ENCODE results near the gene SIK1. TPM values are rescaled to one million over a fixed set of nuclear protein-coding genes. Genes with fewer than 3 reads are reported as not detected.

The SIK1 gene
- total and polyA plus RNA-seq, 2 donors (not counting 1 experiment from before 2014, with no cell fraction given): 0.17 to 0.58 TPM

DNA sequence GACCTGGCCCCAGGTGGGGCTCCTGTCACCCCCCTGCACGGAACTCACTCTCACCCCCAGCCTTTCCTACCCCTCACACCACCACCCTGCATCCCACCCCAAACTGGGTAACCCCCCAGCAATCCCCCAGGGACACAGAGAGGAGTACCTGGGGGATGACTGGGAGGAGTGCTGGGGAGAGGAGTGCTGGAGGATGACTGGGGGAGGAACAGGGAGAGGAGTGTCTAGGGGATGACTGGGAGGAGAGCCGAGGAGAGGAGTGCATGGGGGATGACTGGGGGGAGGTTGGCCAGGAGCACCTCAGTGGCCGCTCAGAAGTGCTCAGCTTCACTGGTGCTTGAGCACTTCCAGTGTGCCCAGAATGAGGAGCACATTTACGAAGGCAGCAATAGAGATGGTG lies 59.1 kb downstream of the SIK1 start:
- TF ChIP-seq, protein P1, sequence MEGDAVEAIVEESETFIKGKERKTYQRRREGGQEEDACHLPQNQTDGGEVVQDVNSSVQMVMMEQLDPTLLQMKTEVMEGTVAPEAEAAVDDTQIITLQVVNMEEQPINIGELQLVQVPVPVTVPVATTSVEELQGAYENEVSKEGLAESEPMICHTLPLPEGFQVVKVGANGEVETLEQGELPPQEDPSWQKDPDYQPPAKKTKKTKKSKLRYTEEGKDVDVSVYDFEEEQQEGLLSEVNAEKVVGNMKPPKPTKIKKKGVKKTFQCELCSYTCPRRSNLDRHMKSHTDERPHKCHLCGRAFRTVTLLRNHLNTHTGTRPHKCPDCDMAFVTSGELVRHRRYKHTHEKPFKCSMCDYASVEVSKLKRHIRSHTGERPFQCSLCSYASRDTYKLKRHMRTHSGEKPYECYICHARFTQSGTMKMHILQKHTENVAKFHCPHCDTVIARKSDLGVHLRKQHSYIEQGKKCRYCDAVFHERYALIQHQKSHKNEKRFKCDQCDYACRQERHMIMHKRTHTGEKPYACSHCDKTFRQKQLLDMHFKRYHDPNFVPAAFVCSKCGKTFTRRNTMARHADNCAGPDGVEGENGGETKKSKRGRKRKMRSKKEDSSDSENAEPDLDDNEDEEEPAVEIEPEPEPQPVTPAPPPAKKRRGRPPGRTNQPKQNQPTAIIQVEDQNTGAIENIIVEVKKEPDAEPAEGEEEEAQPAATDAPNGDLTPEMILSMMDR (conservative IDR thresholded peaks at IDR 0.05 in 1 of 2, IDR thresholded peaks at IDR 0.05 in 1 of 2; ENCODE audit: low read depth in 1 of 2, low read length in 2 of 2): no peak
- TF ChIP-seq EZH2 (IDR thresholded peaks at IDR 0.05; ENCODE audit: low read length, missing control alignments): no peak
- H3K9ac ChIP-seq (ENCODE audit: insufficient read depth, low read length): no peak overlapping the region
- no peak overlapping the region for H3K4me3 ChIP-seq (replicated peaks in 1 of 4; ENCODE audit: control extremely low read depth in 1 of 4, insufficient read depth in 1 of 4, low read depth in 3 of 4, low read length in 4 of 4)
- no peaks in the 10 kb centered on the region for H3K36me3 ChIP-seq (ENCODE audit: control insufficient read depth, insufficient read depth, low read length)
- no peak overlapping the region for H2AFZ ChIP-seq (ENCODE audit: low read length)
- no peaks in the 10 kb centered on the region for H3K27me3 ChIP-seq (ENCODE audit: control insufficient read depth, insufficient read depth, low read length)
- H3K27ac ChIP-seq (ENCODE audit: insufficient read depth, low read length): no peak overlapping the region
- H3K9me3 ChIP-seq (ENCODE audit: control insufficient read depth, insufficient read depth, low read depth, low read length): no peaks in the 10 kb centered on the region
- H4K20me1 ChIP-seq (ENCODE audit: control insufficient read depth, extremely low read depth, insufficient read depth, low read length): no peaks in the 10 kb centered on the region
- H3K79me2 ChIP-seq (ENCODE audit: control insufficient read depth, insufficient read depth, low read length): no peaks in the 10 kb centered on the region
- H3K4me2 ChIP-seq (ENCODE audit: extremely low read depth, insufficient read depth, low read length): no peak overlapping the region
- no peak for DNase-seq (ENCODE audit: low read depth in 2 of 2)
- no peaks in the 10 kb centered on the region for H3K4me1 ChIP-seq (ENCODE audit: control insufficient read depth, extremely low read depth, insufficient read depth, low read length)

GRCh38 chr21:43367296-43367695 lies 59.6 kb downstream of the SIK1 start:
- no peak overlapping the region for H3K4me3 ChIP-seq (replicated peaks in 1 of 4; ENCODE audit: control extremely low read depth in 1 of 4, insufficient read depth in 1 of 4, low read depth in 3 of 4, low read length in 4 of 4)
- no peak for TF ChIP-seq EZH2 (IDR thresholded peaks at IDR 0.05; ENCODE audit: low read length, missing control alignments)
- TF ChIP-seq, protein P1 (conservative IDR thresholded peaks at IDR 0.05 in 1 of 2, IDR thresholded peaks at IDR 0.05 in 1 of 2; ENCODE audit: low read depth in 1 of 2, low read length in 2 of 2): no peak
- no peak overlapping the region for H3K4me2 ChIP-seq (ENCODE audit: extremely low read depth, insufficient read depth, low read length)
- no peaks in the 10 kb centered on the region for H3K79me2 ChIP-seq (ENCODE audit: control insufficient read depth, insufficient read depth, low read length)
- no peaks in the 10 kb centered on the region for H3K27me3 ChIP-seq (ENCODE audit: control insufficient read depth, insufficient read depth, low read length)
- no peak overlapping the region for H2AFZ ChIP-seq (ENCODE audit: low read length)
- no peak for DNase-seq (ENCODE audit: low read depth in 2 of 2)
- H3K27ac ChIP-seq (ENCODE audit: insufficient read depth, low read length): no peak overlapping the region
- H3K4me1 ChIP-seq (ENCODE audit: control insufficient read depth, extremely low read depth, insufficient read depth, low read length): peaks cover under 1% of the 10 kb centered on the region
- no peaks in the 10 kb centered on the region for H3K36me3 ChIP-seq (ENCODE audit: control insufficient read depth, insufficient read depth, low read length)
- no peak overlapping the region for H3K9ac ChIP-seq (ENCODE audit: insufficient read depth, low read length)
- no peaks in the 10 kb centered on the region for H3K9me3 ChIP-seq (ENCODE audit: control insufficient read depth, insufficient read depth, low read depth, low read length)
- no peaks in the 10 kb centered on the region for H4K20me1 ChIP-seq (ENCODE audit: control insufficient read depth, extremely low read depth, insufficient read depth, low read length)

DNA sequence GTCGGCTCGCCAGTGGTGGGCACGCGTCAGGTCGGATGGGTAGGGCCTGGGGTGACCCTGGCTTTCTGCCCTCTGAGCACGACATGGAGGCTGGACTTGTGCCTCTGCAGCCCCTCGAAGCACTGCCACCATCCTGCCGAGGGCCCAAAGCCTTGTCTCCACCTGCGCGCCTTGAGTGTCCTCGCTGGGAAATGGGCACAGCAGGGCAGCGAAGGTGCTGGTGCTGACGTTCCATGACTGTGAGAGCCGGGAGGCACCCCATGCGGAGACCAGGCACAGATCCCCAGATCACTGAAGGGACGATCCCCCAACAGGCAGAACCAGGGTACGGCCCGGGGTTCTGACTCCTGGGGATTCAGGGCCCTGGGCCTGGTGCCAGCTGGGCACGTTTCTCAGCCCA lies 60.3 kb downstream of the SIK1 start:
- Histone ChIP-seq H3K4me3 (replicated peaks in 1 of 4; ENCODE audit: control extremely low read depth in 1 of 4, insufficient read depth in 1 of 4, low read depth in 3 of 4, low read length in 4 of 4) (no peak overlapping the region), H3K27ac (ENCODE audit: insufficient read depth, low read length) (no peak overlapping the region), H3K4me2 (ENCODE audit: extremely low read depth, insufficient read depth, low read length) (no peak overlapping the region), H3K4me1 (ENCODE audit: control insufficient read depth, extremely low read depth, insufficient read depth, low read length) (peaks cover 4% of the 10 kb centered on the region), H3K9ac (ENCODE audit: insufficient read depth, low read length) (no peak overlapping the region), H3K79me2 (ENCODE audit: control insufficient read depth, insufficient read depth, low read length) (no peaks in the 10 kb centered on the region), H3K27me3 (ENCODE audit: control insufficient read depth, insufficient read depth, low read length) (no peaks in the 10 kb centered on the region), H4K20me1 (ENCODE audit: control insufficient read depth, extremely low read depth, insufficient read depth, low read length) (no peaks in the 10 kb centered on the region), H2AFZ (ENCODE audit: low read length) (no peak overlapping the region), H3K36me3 (ENCODE audit: control insufficient read depth, insufficient read depth, low read length) (no peaks in the 10 kb centered on the region), H3K9me3 (ENCODE audit: control insufficient read depth, insufficient read depth, low read depth, low read length) (no peaks in the 10 kb centered on the region)
- no peak for DNase-seq (ENCODE audit: low read depth in 2 of 2)
- no peak for TF ChIP-seq EZH2 (IDR thresholded peaks at IDR 0.05; ENCODE audit: low read length, missing control alignments)
- TF ChIP-seq, protein P1 (conservative IDR thresholded peaks at IDR 0.05 in 1 of 2, IDR thresholded peaks at IDR 0.05 in 1 of 2; ENCODE audit: low read depth in 1 of 2, low read length in 2 of 2): no peak

Measured in fibroblast of lung (primary cell).